H1 (cell line): ENCODE measurements around the gene SHC3. TPM values are rescaled to one million over a fixed set of nuclear protein-coding genes. Genes with fewer than 3 reads are reported as not detected.

Source experiments
- ASH2L ChIP-seq: fragments of 200-600, 300-600 bp; sonication (generic); IDR thresholded peaks from one replicate; pipeline ENCODE4 v1.7.1; 2017; ENCODE audit warnings: low read length
- BACH1 ChIP-seq: IDR thresholded peaks from 2 replicates; pipeline ENCODE4 v1.6.1; 2012; ENCODE audit warnings: low read length, improper control_type of control experiment
- BCL11A ChIP-seq, 2 experiments: IDR thresholded peaks; one replicate each; pipeline ENCODE4 v1.6.1; 2011; ENCODE audit warnings: low read depth in 2 of 2, low read length in 2 of 2, mild to moderate bottlenecking in 2 of 2
- CBX8 ChIP-seq: fragments of 300-800, 300-1000 bp; sonication (generic); IDR thresholded peaks from 2 replicates; pipeline ENCODE4 v1.7.1; 2016; ENCODE audit warnings: low read depth, low read length, borderline replicate concordance
- CHD2 ChIP-seq: IDR thresholded peaks from 2 replicates; pipeline ENCODE4 v1.6.1; 2012; ENCODE audit warnings: low read length, improper control_type of control experiment
- CTBP2 ChIP-seq: IDR thresholded peaks from 2 replicates; pipeline ENCODE4 v1.7.0; 2011; ENCODE audit warnings: borderline replicate concordance, mild to moderate bottlenecking, moderate library complexity, mixed read lengths, low read length; ENCODE audit not compliant: insufficient read depth, insufficient read length
- EGR1 ChIP-seq: IDR thresholded peaks from 2 replicates; pipeline ENCODE4 v1.6.1; 2011; ENCODE audit warnings: low read depth, low read length, borderline replicate concordance
- EZH2 ChIP-seq: fragments of 200-600 bp; sonication (generic); IDR thresholded peaks from 2 replicates; pipeline ENCODE4 v1.7.1; 2012; ENCODE audit warnings: low read depth, mild to moderate bottlenecking, moderate library complexity, low read length, inconsistent platforms; ENCODE audit not compliant: severe bottlenecking
- GABPA ChIP-seq: IDR thresholded peaks from 2 replicates; pipeline ENCODE4 v1.6.1; 2011; ENCODE audit warnings: mild to moderate bottlenecking, low read length, moderate library complexity, borderline replicate concordance; ENCODE audit not compliant: insufficient read depth
- GTF2F1 ChIP-seq: IDR thresholded peaks from 2 replicates; pipeline ENCODE4 v1.6.1; 2012; ENCODE audit warnings: low read depth, low read length, improper control_type of control experiment, borderline replicate concordance
- JUN ChIP-seq: IDR thresholded peaks from 2 replicates; pipeline ENCODE4 v1.6.1; 2011; ENCODE audit warnings: low read depth, mild to moderate bottlenecking, improper control_type of control experiment, low read length
- JUND ChIP-seq: IDR thresholded peaks from 2 replicates; pipeline ENCODE4 v1.6.1; 2011; ENCODE audit warnings: mild to moderate bottlenecking, improper control_type of control experiment, low read length
- KDM1A ChIP-seq: fragments of 200-600, 300-600 bp; sonication (generic); IDR thresholded peaks from 2 replicates; pipeline ENCODE4 v1.7.1; 2016; ENCODE audit warnings: mild to moderate bottlenecking, low read length, borderline replicate concordance
- NANOG ChIP-seq: IDR thresholded peaks from 2 replicates; pipeline ENCODE4 v1.6.1; 2011; ENCODE audit warnings: low read length, low read depth, mild to moderate bottlenecking, inconsistent platforms; ENCODE audit not compliant: insufficient read depth, poor library complexity, severe bottlenecking
- POU5F1 ChIP-seq: IDR thresholded peaks from 2 replicates; pipeline ENCODE4 v1.6.1; 2011; ENCODE audit warnings: low read depth, mild to moderate bottlenecking, low read length, moderate library complexity
- RAD21 ChIP-seq, 2 experiments: IDR thresholded peaks in 1 of 2; conservative IDR thresholded peaks in 1 of 2; 2 replicates each; pipeline ENCODE4 v1.6.1; 2011; ENCODE audit warnings: low read depth in 2 of 2, low read length in 2 of 2, improper control_type of control experiment in 1 of 2, inconsistent platforms in 1 of 2, mild to moderate bottlenecking in 1 of 2, moderate library complexity in 1 of 2
- SIX5 ChIP-seq: IDR thresholded peaks from 2 replicates; pipeline ENCODE4 v1.6.1; 2011; ENCODE audit warnings: mild to moderate bottlenecking, low read depth, low read length
- SP1 ChIP-seq: IDR thresholded peaks from 2 replicates; pipeline ENCODE4 v1.6.1; 2011; ENCODE audit warnings: low read depth, low read length
- SP2 ChIP-seq: IDR thresholded peaks from 2 replicates; pipeline ENCODE4 v1.6.1; 2012; ENCODE audit warnings: mild to moderate bottlenecking, low read length, inconsistent platforms
- SP4 ChIP-seq: IDR thresholded peaks from 2 replicates; pipeline ENCODE4 v1.6.1; 2012; ENCODE audit warnings: low read length, inconsistent platforms
- SRF ChIP-seq: IDR thresholded peaks from 2 replicates; pipeline ENCODE4 v1.6.1; 2011; ENCODE audit warnings: mild to moderate bottlenecking, low read depth, low read length, moderate library complexity
- SUZ12 ChIP-seq: fragments of 200-600 bp; sonication (generic); IDR thresholded peaks from 2 replicates; pipeline ENCODE4 v1.6.1; 2012; ENCODE audit warnings: mild to moderate bottlenecking, inconsistent platforms, low read length, moderate library complexity, mixed read lengths
- TAF1 ChIP-seq: IDR thresholded peaks from 2 replicates; pipeline ENCODE4 v1.6.1; 2011; ENCODE audit warnings: mild to moderate bottlenecking, low read depth, low read length
- TBP ChIP-seq: IDR thresholded peaks from 2 replicates; pipeline ENCODE4 v1.6.1; 2011; ENCODE audit warnings: low read depth, low read length, improper control_type of control experiment
- TCF12 ChIP-seq: IDR thresholded peaks from 2 replicates; pipeline ENCODE4 v1.6.1; 2011; ENCODE audit warnings: low read depth, mild to moderate bottlenecking, low read length
- YY1 ChIP-seq: IDR thresholded peaks from 2 replicates; pipeline ENCODE4 v1.6.1; 2011; ENCODE audit warnings: low read depth, mild to moderate bottlenecking, low read length
- polyA plus RNA-seq, 7 experiments: library from polyadenylated mRNA; depleted of rRNA in 3 of 7; stranded (reverse) in 5 of 7; unstranded in 2 of 7; fragments of >200 nt in 5 of 7; fragments of 200-250 nt in 2 of 7; gene quantifications; 1 replicate in 5 of 7; 2 replicates in 1 of 7; 4 replicates in 1 of 7; pipeline versions ENCODE4 v1.2.1 to v1.2.3, GENCODE V29; 2011 to 2013; ENCODE audit warnings: missing spikeins in 2 of 7, mixed read lengths in 2 of 7
- total RNA-seq: library from RNA; stranded (reverse); fragmentation: NEBNext Ultra II Directional; extraction: Animal tissue kit (Norgen Biotek cat#: 25700); gene quantifications from 2 replicates; pipeline ENCODE4 v1.2.1, GENCODE V29; 2021

The SHC3 gene
- total and polyA plus RNA-seq, 2 of the 8 experiments (the other 6 are each of a cell fraction or from before 2014, with no cell fraction given) = 1.4 to 7.1 TPM

- TF ChIP-seq NANOG = no peak
- TF ChIP-seq SP2 = no peak
- peak; percentile 99 for TF ChIP-seq JUND
- no peak for TF ChIP-seq GTF2F1
- TF ChIP-seq GABPA = no peak
- no peak for TF ChIP-seq EGR1
- no peak for TF ChIP-seq RAD21 (IDR thresholded peaks at IDR 0.05 in 1 of 2, conservative IDR thresholded peaks at IDR 0.05 in 1 of 2; ENCODE audit: low read depth in 2 of 2, low read length in 2 of 2)
- TF ChIP-seq SRF = no peak
- TF ChIP-seq POU5F1 = no peak
- no peak for TF ChIP-seq BACH1
- TF ChIP-seq EZH2 = no peak
- peak; percentile 96 for TF ChIP-seq ASH2L
- no peak for TF ChIP-seq SP4
- TF ChIP-seq BCL11A (IDR thresholded peaks at IDR 0.05; ENCODE audit: low read depth in 2 of 2, low read length in 2 of 2) = no peak
- no peak for TF ChIP-seq KDM1A
- TF ChIP-seq SUZ12 = no peak
- no peak for TF ChIP-seq TCF12
- TF ChIP-seq SIX5 = no peak
- TF ChIP-seq TAF1 = peak; percentile 76; the same call in 1 of the 2 replicates
- TF ChIP-seq CTBP2 = no peak
- TF ChIP-seq TBP = peak; percentile 61; the same call in 1 of the 2 replicates
- TF ChIP-seq YY1 = no peak
- TF ChIP-seq CBX8 = no peak
- TF ChIP-seq SP1 = peak; percentile 55
- peak; percentile 92 for TF ChIP-seq JUN
- no peak for TF ChIP-seq CHD2
Measured at GRCh38 chr9:89179895-89180734, 1.5 kb upstream of the SHC3 start (continued).
